H9 (cell line): ENCODE data around the gene HSPA6. TPM values are rescaled to one million over a fixed set of nuclear protein-coding genes. Genes with fewer than 3 reads are reported as not detected.

ENCODE experiments used
- DNase-seq: peaks from one replicate; pipeline ENCODE4 v3.0.0-alpha.2; 2017
- H2AFZ ChIP-seq: one replicate; pipeline ENCODE4 v1.6.1; 2013; ENCODE audit warnings: mild to moderate bottlenecking, low read length, control low read depth, moderate library complexity
- H2AK5ac ChIP-seq: 2 replicates; pipeline ENCODE4 v1.6.1; 2013; ENCODE audit warnings: low read length, control low read depth, mixed read lengths; ENCODE audit not compliant: insufficient read length
- H2BK120ac ChIP-seq: one replicate; pipeline ENCODE4 v1.6.1; 2013; ENCODE audit warnings: low read depth, mild to moderate bottlenecking, low read length, control low read depth, inconsistent platforms; ENCODE audit not compliant: poor library complexity, severe bottlenecking
- H2BK12ac ChIP-seq: 2 replicates; pipeline ENCODE4 v1.6.1; 2013; ENCODE audit warnings: low read length, control low read depth, mixed read lengths, low read depth; ENCODE audit not compliant: insufficient read length
- H2BK15ac ChIP-seq: 2 replicates; pipeline ENCODE4 v1.6.1; 2013; ENCODE audit warnings: low read depth, low read length, control low read depth
- H2BK20ac ChIP-seq: one replicate; pipeline ENCODE4 v1.6.1; 2013; ENCODE audit warnings: low read depth, mild to moderate bottlenecking, low read length, control low read depth, inconsistent platforms; ENCODE audit not compliant: poor library complexity, severe bottlenecking
- H2BK5ac ChIP-seq: 2 replicates; pipeline ENCODE4 v1.6.1; 2013; ENCODE audit warnings: low read length, control low read depth, mixed read lengths; ENCODE audit not compliant: insufficient read length
- H3K14ac ChIP-seq: 2 replicates; pipeline ENCODE4 v1.6.1; 2013; ENCODE audit warnings: low read length, control low read depth; ENCODE audit not compliant: insufficient read depth
- H3K18ac ChIP-seq: 2 replicates; pipeline ENCODE4 v1.6.1; 2013; ENCODE audit warnings: low read depth, mild to moderate bottlenecking, mixed read lengths, low read length, control low read depth; ENCODE audit not compliant: insufficient read length
- H3K23ac ChIP-seq: 2 replicates; pipeline ENCODE4 v1.6.1; 2013; ENCODE audit warnings: low read length, control low read depth, mixed read lengths, low read depth; ENCODE audit not compliant: insufficient read length
- H3K23me2 ChIP-seq: 2 replicates; pipeline ENCODE4 v1.6.1; 2013; ENCODE audit warnings: low read depth, mild to moderate bottlenecking, mixed read lengths, low read length, control low read depth; ENCODE audit not compliant: insufficient read length, poor library complexity, severe bottlenecking
- H3K27ac ChIP-seq: 2 replicates; pipeline ENCODE4 v1.5.1; 2013; ENCODE audit warnings: low read length, control low read depth, mixed read lengths, low read depth; ENCODE audit not compliant: insufficient read length
- H3K27me3 ChIP-seq: 2 replicates; pipeline ENCODE4 v1.6.1; 2013; ENCODE audit warnings: low read length, control low read depth, inconsistent platforms; ENCODE audit not compliant: insufficient read depth
- H3K4ac ChIP-seq: 2 replicates; pipeline ENCODE4 v1.6.1; 2013; ENCODE audit warnings: low read depth, mild to moderate bottlenecking, control low read depth, inconsistent platforms, low read length, moderate library complexity
- H3K4me1 ChIP-seq: 2 replicates; pipeline ENCODE4 v1.6.1; 2013; ENCODE audit warnings: low read length, control low read depth, inconsistent platforms; ENCODE audit not compliant: insufficient read depth
- H3K4me2 ChIP-seq: 2 replicates; pipeline ENCODE4 v1.6.1; 2013; ENCODE audit warnings: low read length, control low read depth, mixed read lengths; ENCODE audit not compliant: insufficient read length, insufficient read depth
- H3K56ac ChIP-seq: 2 replicates; pipeline ENCODE4 v1.6.1; 2013; ENCODE audit warnings: low read depth, mild to moderate bottlenecking, mixed read lengths, low read length, control low read depth; ENCODE audit not compliant: insufficient read length
- H3K79me1 ChIP-seq: 2 replicates; pipeline ENCODE4 v1.6.1; 2013; ENCODE audit warnings: low read depth, mild to moderate bottlenecking, moderate library complexity, low read length, control low read depth, inconsistent platforms; ENCODE audit not compliant: insufficient read depth, poor library complexity, severe bottlenecking
- H3K79me2 ChIP-seq: 2 replicates; pipeline ENCODE4 v1.6.1; 2013; ENCODE audit warnings: low read length, control low read depth, inconsistent platforms; ENCODE audit not compliant: insufficient read depth
- H3K9ac ChIP-seq: 2 replicates; pipeline ENCODE4 v1.6.1; 2013; ENCODE audit warnings: low read length, control low read depth, mixed read lengths; ENCODE audit not compliant: insufficient read length; ENCODE audit errors: extremely low read depth
- H3K9me3 ChIP-seq: one replicate; pipeline ENCODE4 v1.6.1; 2013; ENCODE audit warnings: low read depth, low read length, inconsistent platforms; ENCODE audit not compliant: control insufficient read depth
- H3T11ph ChIP-seq: one replicate; pipeline ENCODE4 v1.6.1; 2013; ENCODE audit warnings: mild to moderate bottlenecking, low read length, control low read depth, inconsistent platforms
- H4K20me1 ChIP-seq: one replicate; pipeline ENCODE4 v1.6.1; 2013; ENCODE audit not compliant: control insufficient read depth, insufficient read length, insufficient read depth
- H4K5ac ChIP-seq: 2 replicates; pipeline ENCODE4 v1.6.1; 2013; ENCODE audit warnings: low read depth, mild to moderate bottlenecking, mixed read lengths, low read length, control low read depth; ENCODE audit not compliant: insufficient read length
- H4K8ac ChIP-seq: replicated peaks from 2 replicates; pipeline ENCODE4 v1.6.1; 2013; ENCODE audit warnings: low read length, control low read depth, mixed read lengths, low read depth; ENCODE audit not compliant: insufficient read length
- H4K91ac ChIP-seq: 2 replicates; pipeline ENCODE4 v1.6.1; 2013; ENCODE audit warnings: low read depth, mild to moderate bottlenecking, moderate library complexity, mixed read lengths, low read length, control low read depth; ENCODE audit not compliant: insufficient read length
- H3K27ac Mint-ChIP-seq, 3 experiments: 2 replicates in 2 of 3; 3 replicates in 1 of 3; pipeline ENCODE4 v1.8.0; 2020 to 2021; ENCODE audit warnings: mixed read lengths in 3 of 3, mild to moderate bottlenecking in 1 of 3, moderate library complexity in 1 of 3
- H3K27me3 Mint-ChIP-seq: 2 replicates; pipeline ENCODE4 v1.8.0; 2021; ENCODE audit warnings: low read depth, mild to moderate bottlenecking, moderate library complexity, mixed read lengths
- H3K36me3 Mint-ChIP-seq, 3 experiments: 2 replicates in 2 of 3; 3 replicates in 1 of 3; pipeline ENCODE4 v1.8.0; 2020 to 2021; ENCODE audit warnings: low read depth in 3 of 3, mixed read lengths in 3 of 3; ENCODE audit not compliant: insufficient read depth in 1 of 3
- H3K4me1 Mint-ChIP-seq, 2 experiments: 2 replicates each; pipeline ENCODE4 v1.8.0; 2020; ENCODE audit warnings: mixed read lengths in 2 of 2
- H3K4me3 Mint-ChIP-seq, 2 experiments: 2 replicates in 1 of 2; 3 replicates in 1 of 2; pipeline ENCODE4 v1.8.0; 2020 to 2021; ENCODE audit warnings: mild to moderate bottlenecking in 2 of 2, mixed read lengths in 2 of 2, moderate library complexity in 1 of 2
- H3K9me3 Mint-ChIP-seq, 2 experiments: 2 replicates in 1 of 2; 3 replicates in 1 of 2; pipeline ENCODE4 v1.8.0; 2020; ENCODE audit warnings: mild to moderate bottlenecking in 2 of 2, mixed read lengths in 2 of 2, moderate library complexity in 1 of 2
- WGBS: extraction: QIAGEN DNeasy Blood & Tissue Kit; methylation state at CpG from one replicate; pipeline ENCODE4 v1.1.7; 2013; ENCODE audit warnings: missing lambda C conversion rate, low lambda C conversion rate, mixed read lengths; ENCODE audit not compliant: insufficient read length; ENCODE audit errors: extremely low coverage; 5-methylcytosine and 5-hydroxymethylcytosine counted together
- total RNA-seq: library from RNA; stranded (reverse); gene quantifications from 2 replicates; pipeline ENCODE4 v1.2.1, GENCODE V29; 2021
- TF ChIP-seq, protein P1 (sequence below): fragments of 200-600 bp; sonication (generic); conservative IDR thresholded peaks from 3 replicates; pipeline ENCODE4 v1.8.0; 2021; ENCODE audit warnings: antibody characterized with exemption, mild to moderate bottlenecking

The HSPA6 gene
- total RNA-seq, 1 experiment from 2014 or later, result not detected

DNA sequence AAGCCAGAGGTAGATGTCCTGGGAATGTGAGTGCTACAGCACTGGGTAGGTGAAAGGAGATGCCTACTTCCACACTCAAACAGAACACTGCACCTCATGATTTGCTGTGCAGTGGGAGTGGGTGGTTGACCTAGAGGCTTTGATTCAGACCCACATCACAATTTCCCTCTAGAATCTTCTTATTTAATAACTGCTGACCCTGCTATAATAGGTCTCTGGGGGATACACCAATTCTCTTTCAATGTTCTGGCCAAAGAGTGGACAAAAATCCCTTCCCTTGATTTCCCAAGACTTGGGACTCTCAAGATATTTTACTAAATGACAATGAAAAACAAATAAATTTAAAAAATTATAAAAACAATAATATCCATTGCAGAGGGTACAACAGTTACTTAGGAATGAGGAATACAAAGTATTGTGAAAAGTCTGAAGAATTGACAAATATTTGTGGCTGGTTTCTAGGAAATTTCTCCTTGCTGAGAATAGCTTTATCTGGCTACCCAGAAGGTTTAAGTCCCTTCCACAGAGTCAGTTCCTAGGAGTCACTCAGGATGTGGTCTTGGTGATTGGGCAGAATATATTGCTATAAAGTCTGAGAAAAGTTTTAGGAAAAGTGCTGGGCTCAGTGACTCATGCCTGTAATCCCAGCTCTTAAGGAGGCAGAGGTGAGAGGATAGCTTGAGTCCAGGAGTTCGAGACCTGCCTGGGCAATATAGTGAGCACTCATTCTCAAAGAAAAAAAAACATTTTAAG is 21.5 kb upstream of the HSPA6 start:
- H2AK5ac ChIP-seq, result no peak overlapping the region
- no peak overlapping the region for H3K4ac ChIP-seq
- no peak overlapping the region for H2BK12ac ChIP-seq
- no peak overlapping the region for H2BK120ac ChIP-seq
- Mint-ChIP-seq H3K27ac (no peak overlapping the region), H3K9me3 (no peaks in the 10 kb centered on the region; a peak in 1 of 5 replicates), H3K4me3 (no peak overlapping the region), H3K4me1 (peaks cover 16 to 19% of the 10 kb centered on the region in 2 experiments), H3K36me3 (no peaks in the 10 kb centered on the region), H3K27me3 (peaks cover 13% of the 10 kb centered on the region)
- H3K18ac ChIP-seq, result no peak overlapping the region
- TF ChIP-seq, protein P1, sequence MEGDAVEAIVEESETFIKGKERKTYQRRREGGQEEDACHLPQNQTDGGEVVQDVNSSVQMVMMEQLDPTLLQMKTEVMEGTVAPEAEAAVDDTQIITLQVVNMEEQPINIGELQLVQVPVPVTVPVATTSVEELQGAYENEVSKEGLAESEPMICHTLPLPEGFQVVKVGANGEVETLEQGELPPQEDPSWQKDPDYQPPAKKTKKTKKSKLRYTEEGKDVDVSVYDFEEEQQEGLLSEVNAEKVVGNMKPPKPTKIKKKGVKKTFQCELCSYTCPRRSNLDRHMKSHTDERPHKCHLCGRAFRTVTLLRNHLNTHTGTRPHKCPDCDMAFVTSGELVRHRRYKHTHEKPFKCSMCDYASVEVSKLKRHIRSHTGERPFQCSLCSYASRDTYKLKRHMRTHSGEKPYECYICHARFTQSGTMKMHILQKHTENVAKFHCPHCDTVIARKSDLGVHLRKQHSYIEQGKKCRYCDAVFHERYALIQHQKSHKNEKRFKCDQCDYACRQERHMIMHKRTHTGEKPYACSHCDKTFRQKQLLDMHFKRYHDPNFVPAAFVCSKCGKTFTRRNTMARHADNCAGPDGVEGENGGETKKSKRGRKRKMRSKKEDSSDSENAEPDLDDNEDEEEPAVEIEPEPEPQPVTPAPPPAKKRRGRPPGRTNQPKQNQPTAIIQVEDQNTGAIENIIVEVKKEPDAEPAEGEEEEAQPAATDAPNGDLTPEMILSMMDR, result no peak
- H3K14ac ChIP-seq, result no peak overlapping the region
- no peaks in the 10 kb centered on the region for H3K9me3 ChIP-seq
- H3K27ac ChIP-seq, result no peak overlapping the region
- H2BK15ac ChIP-seq, result no peak overlapping the region
- no CpG with 5 or more reads among the region's 1 CpG for WGBS
- no peak overlapping the region for H2BK20ac ChIP-seq
- no peaks in the 10 kb centered on the region for H3K79me1 ChIP-seq
- no peak overlapping the region for H3K9ac ChIP-seq
- H2AFZ ChIP-seq, result no peak overlapping the region
- no peak for DNase-seq
- no peak overlapping the region for H2BK5ac ChIP-seq
- H3K4me2 ChIP-seq, result no peak overlapping the region
- no peaks in the 10 kb centered on the region for H3K79me2 ChIP-seq
- no peaks in the 10 kb centered on the region for H3K27me3 ChIP-seq
- H3K23ac ChIP-seq, result no peak overlapping the region
- H4K20me1 ChIP-seq, result no peaks in the 10 kb centered on the region
- H4K8ac ChIP-seq, result no peak overlapping the region
- no peak overlapping the region for H3T11ph ChIP-seq
- no peaks in the 10 kb centered on the region for H3K4me1 ChIP-seq
- H4K5ac ChIP-seq, result no peak overlapping the region
- H3K56ac ChIP-seq, result no peak overlapping the region
- H3K23me2 ChIP-seq, result no peaks in the 10 kb centered on the region
- H4K91ac ChIP-seq, result no peak overlapping the region
